Calu3 (cell line): Measurements from ENCODE around the gene HOXC11. TPM values are rescaled to one million over a fixed set of nuclear protein-coding genes. Genes with fewer than 3 reads are reported as not detected.
A peak's percentile ranks its signal among the peaks of the same experiment; 100 is the strongest.

Experiments used
- BruUV-seq: library from RNA; stranded (reverse); fragments of 400-500 nt; replicated peaks from 2 replicates; lab custom pipeline; 2021; lab: Mats Ljungman, UMichigan
- CTCF ChIA-PET: fragments of 300-600 bp; sonication (Branson Sonifier 250); formaldehyde crosslinking; loops from one replicate; lab custom pipeline; 2022; ENCODE audit warnings: antibody characterized with exemption; lab: Charles Lee
- DNase-seq: peaks from one replicate; pipeline ENCODE4 v3.0.0; 2022
- H3K27ac Mint-ChIP-seq: one replicate; pipeline ENCODE4 v1.8.0; 2022; ENCODE audit warnings: mixed read lengths; ENCODE audit not compliant: unreplicated experiment
- H3K27me3 Mint-ChIP-seq: one replicate; pipeline ENCODE4 v1.8.0; 2022; ENCODE audit warnings: mixed read lengths; ENCODE audit not compliant: unreplicated experiment
- H3K36me3 Mint-ChIP-seq: one replicate; pipeline ENCODE4 v1.8.0; 2022; ENCODE audit warnings: mild to moderate bottlenecking, moderate library complexity, mixed read lengths; ENCODE audit not compliant: insufficient read depth, unreplicated experiment
- H3K4me1 Mint-ChIP-seq: one replicate; pipeline ENCODE4 v1.8.0; 2022; ENCODE audit warnings: mild to moderate bottlenecking, low read depth, mixed read lengths; ENCODE audit not compliant: unreplicated experiment
- H3K4me3 Mint-ChIP-seq: one replicate; pipeline ENCODE4 v1.8.0; 2022; ENCODE audit warnings: mild to moderate bottlenecking, low read depth, moderate library complexity, mixed read lengths; ENCODE audit not compliant: unreplicated experiment
- H3K9me3 Mint-ChIP-seq: one replicate; pipeline ENCODE4 v1.8.0; 2022; ENCODE audit warnings: low read depth, mixed read lengths; ENCODE audit not compliant: unreplicated experiment
- CTCF ChIP-seq: fragments of 200-600 bp; IDR thresholded peaks from one replicate; pipeline ENCODE4 v1.8.0; 2022; ENCODE audit warnings: antibody characterized with exemption; ENCODE audit not compliant: unreplicated experiment
- intact Hi-C: fragments of 100-400 bp; cut with micrococcal nuclease; formaldehyde crosslinking; loops from one replicate; pipeline ENCODE4 v1.10.0; 2022; ENCODE audit not compliant: unreplicated experiment
- total RNA-seq: library from RNA; stranded (reverse); gene quantifications from 2 replicates; pipeline ENCODE4 v1.2.3, GENCODE V29; 2022

Gene HOXC11
- total RNA-seq, 1 experiment from 2014 or later: not detected

- no TSS peak for BruUV-seq
- no peaks in the 10 kb centered on the region for H3K4me1 Mint-ChIP-seq
- no peak overlapping the region for H3K4me3 Mint-ChIP-seq
- H3K36me3 Mint-ChIP-seq: peaks cover 8% of the 10 kb centered on the region
- intact Hi-C loops: no loop called here
- no peak for TF ChIP-seq CTCF
- CTCF ChIA-PET: no interaction called here
- no peaks in the 10 kb centered on the region for H3K9me3 Mint-ChIP-seq
- H3K27me3 Mint-ChIP-seq: peaks cover 100% of the 10 kb centered on the region
- no peak overlapping the region for H3K27ac Mint-ChIP-seq
- DNase-seq: no peak
These were observed 1.8 kb upstream of the HOXC11 start for GRCh38 chr12:53971129-53971528.

GRCh38 chr12:53971686-53972085, 1.2 kb upstream of the HOXC11 start:
- no peaks in the 10 kb centered on the region for H3K9me3 Mint-ChIP-seq
- CTCF ChIA-PET: no interaction called here
- peaks cover 98% of the 10 kb centered on the region for H3K27me3 Mint-ChIP-seq
- no peak for TF ChIP-seq CTCF
- H3K36me3 Mint-ChIP-seq: peaks cover 8% of the 10 kb centered on the region
- H3K4me1 Mint-ChIP-seq: no peaks in the 10 kb centered on the region
- H3K4me3 Mint-ChIP-seq: no peak overlapping the region
- no peak for DNase-seq
- BruUV-seq: no TSS peak
- intact Hi-C loops: no loop called here
- H3K27ac Mint-ChIP-seq: no peak overlapping the region

GRCh38 chr12:53972152-53972702, 699 bp upstream of the HOXC11 start:
- peaks cover 8% of the 10 kb centered on the region for H3K36me3 Mint-ChIP-seq
- intact Hi-C loops: no loop called here
- BruUV-seq: no TSS peak
- H3K4me3 Mint-ChIP-seq: no peak overlapping the region
- TF ChIP-seq CTCF: no peak
- H3K4me1 Mint-ChIP-seq: no peaks in the 10 kb centered on the region
- H3K9me3 Mint-ChIP-seq: no peaks in the 10 kb centered on the region
- H3K27ac Mint-ChIP-seq: no peak overlapping the region
- CTCF ChIA-PET: interaction anchor here (0.6 to 0.7 kb wide), 2 partner anchors 8 to 17 kb away, joined by 3 read pairs; partner anchors contain the start of gene HOXC12
- H3K27me3 Mint-ChIP-seq: peaks cover 93% of the 10 kb centered on the region
- no peak for DNase-seq

GRCh38 chr12:53973236-53974042, 513 bp downstream of the HOXC11 start:
- Mint-ChIP-seq H3K27me3 (peaks cover 80% of the 10 kb centered on the region), H3K9me3 (no peaks in the 10 kb centered on the region), H3K27ac (no peak overlapping the region), H3K4me1 (peaks cover 3% of the 10 kb centered on the region), H3K36me3 (peaks cover 8% of the 10 kb centered on the region), H3K4me3 (peak overlapping the region; percentile 37)
- no TSS peak for BruUV-seq
- DNase-seq: no peak
- CTCF ChIA-PET: interaction anchor here (0.6 kb wide), 2 partner anchors 36 to 230 kb away, joined by 4 read pairs; partner anchors contain the start of gene HOXC8
- TF ChIP-seq CTCF: no peak
- intact Hi-C loops: no loop called here
